HG02884 (cell line): ENCODE measurements around the gene SSH3.

ENCODE experiments used
- ATAC-seq: cut with Tn5 transposase; IDR thresholded peaks from one replicate; pipeline ENCODE4 v1.9.1; 2021; ENCODE audit warnings: mild to moderate bottlenecking, moderate library complexity; ENCODE audit not compliant: unreplicated experiment

Gene SSH3

DNA sequence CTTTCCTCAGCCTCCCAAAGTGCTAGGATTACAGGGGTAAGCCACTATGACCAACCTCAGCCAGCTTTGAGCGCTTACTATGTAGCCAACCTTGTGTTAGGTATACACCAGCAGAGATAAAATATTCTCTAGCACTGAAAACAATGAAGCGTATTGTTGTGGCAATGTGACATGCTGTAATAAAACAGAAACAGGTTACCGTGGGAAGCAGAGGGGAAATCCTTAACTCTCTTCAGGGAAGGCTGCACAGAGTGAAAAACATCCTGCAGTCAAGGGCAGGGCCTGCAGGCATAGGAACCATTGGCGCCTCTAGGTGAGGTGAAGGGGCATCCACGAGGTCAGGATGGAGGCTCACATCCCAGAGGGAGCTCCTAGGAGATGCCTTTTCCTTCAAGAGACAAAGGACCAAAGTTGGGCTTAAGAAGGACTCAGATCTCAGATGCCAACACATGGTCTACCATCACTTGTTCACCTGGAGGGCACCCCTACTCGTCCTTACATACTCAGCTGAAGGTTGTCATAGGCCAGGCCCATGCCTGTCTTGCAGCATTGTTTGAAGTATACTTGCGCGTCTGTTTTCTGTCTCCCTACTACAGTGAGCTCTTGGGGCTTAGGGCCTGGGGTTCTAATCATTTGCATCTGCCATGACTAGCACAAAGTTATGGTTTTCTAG, 42.1 kb downstream of the SSH3 start:
- no peak for ATAC-seq

DNA sequence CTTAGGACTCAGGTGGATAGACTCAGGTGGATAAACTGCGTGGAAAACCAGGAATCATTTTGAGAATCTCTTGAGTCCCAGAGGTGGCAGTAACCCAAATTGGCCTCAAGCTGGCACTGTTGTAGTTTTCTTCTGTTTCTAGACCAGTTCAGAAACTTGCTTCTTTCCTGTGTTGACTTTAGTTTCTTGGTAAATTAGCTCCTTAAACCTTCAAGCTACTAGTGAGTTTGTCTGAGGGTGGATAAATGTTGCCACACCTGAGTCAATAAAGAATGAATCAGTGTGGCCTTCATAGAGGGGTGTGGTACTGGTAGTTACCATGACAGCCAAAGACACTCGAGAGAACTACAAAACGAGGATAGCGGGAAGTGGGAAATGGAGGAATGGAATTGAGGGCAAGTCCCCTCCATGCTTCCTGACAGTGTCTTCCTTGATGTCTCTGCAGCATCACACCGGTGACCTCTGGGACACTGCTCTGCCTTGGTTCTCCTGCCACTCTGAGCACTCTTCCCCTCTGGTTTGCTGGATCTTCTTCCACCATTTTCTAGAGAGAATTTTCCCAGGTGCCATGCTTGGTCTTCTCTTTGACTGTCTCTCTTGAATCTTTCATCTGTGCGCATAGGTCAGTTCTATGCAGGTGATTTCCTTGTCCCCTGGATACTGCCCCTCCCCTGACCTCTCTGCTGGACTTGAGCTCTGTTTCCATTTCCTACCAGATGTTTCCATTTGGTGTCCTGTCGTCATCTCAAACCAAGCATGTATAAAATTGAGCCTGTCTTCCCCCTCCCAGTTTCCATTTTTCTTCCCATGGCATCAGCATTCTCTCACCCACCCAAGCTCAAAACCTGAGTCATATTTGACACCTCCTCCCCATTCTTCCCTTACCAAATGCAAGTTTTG, 42.8 kb downstream of the SSH3 start:
- ATAC-seq, result no peak

DNA sequence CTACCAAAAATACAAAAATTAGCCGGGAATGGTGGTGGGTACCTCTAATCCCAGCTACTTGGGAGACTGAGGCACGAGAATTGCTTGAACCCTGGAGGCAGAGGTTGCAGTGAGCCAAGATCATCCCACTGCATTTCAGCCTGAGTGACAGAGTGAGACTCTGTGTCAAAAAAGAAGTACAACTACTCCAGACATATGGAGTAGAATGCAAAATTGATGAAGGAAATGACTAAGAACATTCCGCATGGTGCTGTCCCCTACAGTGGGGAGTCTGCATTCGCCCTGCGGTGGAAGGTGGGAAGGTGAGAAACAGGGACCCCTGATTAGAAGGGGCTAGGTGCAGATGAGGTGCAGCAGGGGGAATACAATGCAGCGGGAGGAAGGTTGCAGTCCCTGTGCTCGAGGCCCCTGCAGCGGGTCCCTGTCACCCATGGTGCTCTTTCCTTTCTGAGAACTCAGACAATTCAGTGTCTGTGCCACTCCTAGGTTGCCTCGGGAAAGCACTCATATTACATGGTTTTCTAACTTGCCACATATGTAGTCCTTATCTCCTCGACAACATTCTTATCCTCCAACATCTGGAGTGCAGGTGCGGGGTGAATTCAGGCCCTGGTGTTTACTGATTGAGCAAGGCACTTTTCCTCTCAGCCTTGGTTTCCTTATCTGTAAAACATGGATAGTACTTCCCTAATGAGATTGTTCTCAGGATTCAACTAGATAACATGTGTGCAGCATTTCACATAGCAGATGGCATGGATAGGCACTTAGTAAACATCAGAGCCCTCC, 44.8 kb downstream of the SSH3 start:
- no peak for ATAC-seq

GRCh38 chr11:67349036-67349435, 45.7 kb downstream of the SSH3 start:
- ATAC-seq, result no peak

GRCh38 chr11:67349457-67349856, 46.1 kb downstream of the SSH3 start:
- no peak for ATAC-seq

GRCh38 chr11:67349928-67350465, 46.7 kb downstream of the SSH3 start:
- ATAC-seq, result no peak

GRCh38 chr11:67351275-67352005, 48.1 kb downstream of the SSH3 start:
- ATAC-seq, result no peak

DNA sequence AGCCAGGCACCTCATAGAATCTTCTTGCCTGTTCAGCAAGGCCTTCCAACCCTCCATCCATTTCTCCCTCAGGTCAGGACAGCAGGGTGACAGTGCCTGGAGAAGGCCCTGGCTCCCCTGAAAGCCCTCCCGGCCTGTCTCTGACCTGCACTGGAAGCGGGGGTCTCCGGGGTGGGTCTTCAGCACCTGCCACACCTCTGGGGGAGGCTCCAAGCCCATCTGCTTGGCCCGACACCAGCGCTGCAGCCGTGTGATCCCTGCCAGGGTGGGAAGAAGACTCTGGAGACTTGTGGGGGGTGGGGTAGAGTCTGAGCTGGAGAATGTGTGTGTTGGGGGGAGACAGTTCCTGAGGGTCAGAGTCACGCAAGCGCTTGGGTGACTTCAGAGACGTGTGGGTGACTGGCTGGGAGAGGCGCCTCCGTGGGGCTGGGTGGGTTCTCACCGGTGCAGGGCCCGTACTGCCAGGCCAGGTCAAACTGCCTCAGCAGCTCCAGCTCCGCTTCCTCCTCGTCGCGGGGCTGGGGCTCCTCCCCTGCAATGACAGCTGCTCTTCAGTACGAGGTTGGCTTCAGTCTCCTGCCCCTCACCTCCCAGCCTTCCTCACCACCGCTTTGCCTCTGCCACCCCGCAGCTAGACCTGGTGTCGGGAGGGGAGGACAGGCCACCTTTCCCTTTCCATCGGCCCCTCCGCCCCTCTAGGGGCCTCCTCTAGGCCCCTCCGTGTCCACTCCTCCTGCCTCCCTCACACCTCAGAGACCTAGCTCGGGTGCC, 49.4 kb downstream of the SSH3 start:
- no peak for ATAC-seq

DNA sequence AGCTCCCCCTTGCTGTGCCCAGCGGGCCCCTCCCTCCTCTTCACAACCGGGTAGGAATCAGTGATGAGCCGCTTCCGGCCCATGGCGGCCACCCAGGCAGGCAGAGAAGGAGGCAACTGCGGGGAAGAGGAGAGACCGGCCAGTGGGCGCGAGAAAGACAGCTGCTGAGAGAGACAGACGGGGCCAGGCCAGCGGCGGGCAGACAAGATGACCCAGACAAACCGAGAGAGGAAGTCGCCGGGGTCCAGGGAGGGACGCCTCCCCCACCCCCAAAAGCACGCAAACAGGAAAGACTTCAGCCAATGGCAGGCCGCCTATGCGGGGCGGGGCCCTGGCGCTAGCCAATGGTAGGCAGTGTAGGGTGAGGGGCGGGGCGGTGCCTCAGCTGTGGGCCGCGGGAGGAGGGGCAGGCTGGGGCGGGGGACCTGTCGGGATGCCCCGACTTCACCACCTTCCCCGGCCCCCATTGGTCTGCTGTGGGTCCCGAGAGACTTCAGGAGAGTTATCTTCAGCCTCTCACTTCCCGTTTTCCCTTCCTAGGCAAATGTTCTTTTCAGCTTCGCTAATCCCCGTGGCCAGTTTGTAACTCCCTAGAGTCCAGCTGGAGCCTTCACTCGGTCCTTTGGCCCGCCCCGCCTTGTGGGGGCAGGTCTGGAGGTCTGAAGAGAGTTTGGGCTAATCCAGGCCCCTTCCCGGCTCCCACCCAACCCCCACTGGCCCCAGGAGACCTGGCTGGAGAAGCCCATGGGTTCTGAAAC, 50.2 kb downstream of the SSH3 start, which contains the start of gene POLD4:
TSS of gene POLD4 (minus strand) at position 230 of the 758 bp plus-strand sequence. CDS start at position 83, 147 bp downstream.
- ATAC-seq, result peak; percentile 81

DNA sequence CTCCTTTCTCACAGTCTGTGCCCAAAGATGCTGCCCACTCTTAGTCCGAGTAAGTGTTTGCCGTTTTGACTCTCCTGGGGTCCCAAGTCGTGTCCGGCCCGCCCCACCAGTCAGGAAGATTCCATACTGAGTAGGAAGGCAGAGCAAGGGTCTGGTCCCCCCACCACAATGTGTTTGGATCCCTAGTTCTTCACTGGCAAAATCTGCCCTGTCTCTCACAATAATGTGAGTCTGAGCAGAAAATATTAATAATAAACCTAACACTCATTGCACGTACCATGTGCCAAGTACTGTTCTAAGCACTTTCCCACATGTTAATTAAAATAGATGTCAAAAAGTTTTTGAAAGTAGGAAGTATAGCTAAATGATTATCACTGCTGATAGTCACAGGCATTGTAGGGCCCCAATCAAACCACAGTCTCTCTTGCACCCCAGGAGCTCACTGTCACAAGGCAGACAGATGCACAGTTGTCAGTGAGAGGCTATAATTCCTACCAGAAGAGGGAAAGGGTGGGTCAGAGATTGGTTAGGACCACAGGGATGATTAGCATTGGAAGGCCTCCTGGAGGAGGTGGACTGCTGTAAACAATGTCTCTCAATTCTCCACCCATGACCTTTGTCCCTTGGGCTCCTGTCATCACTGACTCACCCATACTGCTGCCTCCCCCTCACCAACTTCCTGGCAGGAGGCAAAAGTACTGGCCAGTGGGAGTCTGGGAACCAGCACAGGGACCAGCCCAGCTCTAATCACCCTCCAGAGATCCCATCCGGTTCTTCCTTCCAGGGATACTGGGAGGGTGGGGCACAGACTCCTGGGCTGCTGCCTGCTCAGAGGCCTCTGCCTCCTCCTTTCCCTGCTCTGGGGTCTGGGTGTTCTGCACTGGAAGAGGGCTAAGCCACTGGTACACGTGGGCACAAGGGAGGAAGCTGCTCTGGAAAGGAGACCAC, 51.0 kb downstream of the SSH3 start:
- peak; percentile 3 for ATAC-seq

- no peak for ATAC-seq
Measured at GRCh38 chr11:67355023-67355793, 51.9 kb downstream of the SSH3 start.

DNA sequence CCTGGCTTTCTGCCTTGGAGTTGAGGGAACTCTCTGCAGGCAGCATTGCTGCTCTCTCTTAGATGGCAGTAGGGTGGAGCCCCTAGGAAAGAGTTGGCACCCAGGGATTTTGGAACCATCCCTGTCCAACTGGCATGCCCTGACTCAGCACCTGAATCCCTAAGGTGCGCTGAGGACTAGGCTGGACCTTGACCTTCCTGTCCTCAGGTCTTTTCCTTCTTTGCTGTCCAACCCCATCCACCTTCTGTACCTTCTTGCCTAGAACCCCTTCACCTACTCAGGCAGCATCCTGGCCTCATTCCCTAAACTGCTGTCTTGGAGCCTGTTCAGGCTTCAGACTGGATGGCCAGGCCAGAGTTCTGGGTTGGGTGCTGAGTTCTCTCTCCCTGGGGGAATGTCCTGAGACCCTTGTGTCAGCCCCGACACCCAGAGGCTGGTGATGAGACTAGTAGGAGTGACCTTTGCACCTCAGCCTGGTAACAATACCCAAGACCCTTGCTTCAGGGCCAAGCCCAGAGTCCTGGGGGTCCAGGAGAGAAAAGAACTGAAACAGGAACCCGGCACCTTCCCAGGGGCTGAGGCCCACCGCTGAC, 52.6 kb downstream of the SSH3 start:
- no peak for ATAC-seq

GRCh38 chr11:67356387-67356863, 53.1 kb downstream of the SSH3 start:
- ATAC-seq, result no peak

GRCh38 chr11:67356864-67357561, 53.7 kb downstream of the SSH3 start:
- no peak for ATAC-seq

DNA sequence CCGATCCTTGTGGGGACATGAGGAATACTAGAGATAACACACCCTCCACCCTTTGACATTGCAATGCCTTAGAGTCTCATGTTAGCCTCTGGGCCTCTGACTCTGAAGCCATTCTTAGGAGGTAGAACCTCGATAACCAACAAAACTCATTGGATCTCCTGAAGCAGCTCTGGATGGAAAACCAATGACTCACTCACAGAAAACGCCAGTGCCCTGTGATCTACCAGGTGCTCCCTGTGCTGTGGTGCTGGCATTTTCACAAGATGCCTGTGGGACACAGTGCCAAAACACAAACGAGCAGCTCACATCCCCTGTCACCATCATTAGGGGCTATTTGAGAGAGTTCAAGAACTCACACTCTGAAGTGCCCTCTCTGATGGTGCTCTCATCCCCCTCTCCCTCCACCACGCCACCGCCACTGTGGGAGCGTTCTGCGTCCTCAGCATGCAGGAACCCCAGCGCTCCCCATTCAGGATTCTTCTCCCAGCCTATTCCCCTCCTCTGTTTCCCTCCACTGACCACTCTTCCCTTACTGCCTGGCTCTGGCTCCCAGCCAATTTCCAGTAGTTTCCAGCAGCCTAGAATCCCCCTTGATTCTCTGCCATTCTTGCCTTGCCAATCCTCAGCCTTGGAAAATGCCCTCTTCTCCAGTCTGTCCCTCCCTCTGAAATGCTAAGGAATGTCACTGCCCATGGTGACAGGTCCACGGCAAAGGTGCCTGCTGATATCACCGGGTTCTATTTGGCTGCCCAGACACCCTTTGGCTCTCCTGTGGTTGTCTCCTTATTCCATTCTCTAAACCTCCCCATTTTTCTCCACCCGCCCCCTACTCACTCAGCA, 54.7 kb downstream of the SSH3 start:
- ATAC-seq, result no peak
